GM12878 (cell line): ENCODE results near the gene NSFL1C.

Experiments used
- BMI1 ChIP-seq: fragments of 450-650 bp; IDR thresholded peaks from 2 replicates; pipeline ENCODE4 v1.6.1; 2016; ENCODE audit warnings: mild to moderate bottlenecking, moderate library complexity, borderline replicate concordance
- CTCF ChIP-seq, 3 experiments: IDR thresholded peaks in 2 of 3; conservative IDR thresholded peaks in 1 of 3; 2 replicates each; pipeline ENCODE4 v1.5.1; 2011; ENCODE audit warnings: low read depth in 3 of 3, low read length in 3 of 3, mild to moderate bottlenecking in 3 of 3, control low read depth in 2 of 3, moderate library complexity in 2 of 3, inconsistent platforms in 1 of 3, mixed read lengths in 1 of 3; ENCODE audit not compliant: control insufficient read depth in 2 of 3, insufficient read depth in 1 of 3; ENCODE audit errors: extremely low read depth in 1 of 3
- KDM1A ChIP-seq: fragments of 200-600 bp; sonication (generic); IDR thresholded peaks from 2 replicates; pipeline ENCODE4 v1.6.1; 2016; ENCODE audit warnings: borderline replicate concordance
- MTA3 ChIP-seq: IDR thresholded peaks from 2 replicates; pipeline ENCODE4 v1.6.1; 2012; ENCODE audit warnings: low read length, inconsistent platforms, borderline replicate concordance
- USF1 ChIP-seq: IDR thresholded peaks from 2 replicates; pipeline ENCODE4 v1.6.1; 2011; ENCODE audit warnings: borderline replicate concordance, low read depth, mild to moderate bottlenecking, moderate library complexity, mixed read lengths, low read length; ENCODE audit not compliant: insufficient read depth; ENCODE audit errors: extremely low read length
- USF2 ChIP-seq: IDR thresholded peaks from 2 replicates; pipeline ENCODE4 v1.6.1; 2011; ENCODE audit warnings: low read depth, low read length, improper control_type of control experiment, borderline replicate concordance
- ZNF274 ChIP-seq: IDR thresholded peaks from one replicate; pipeline ENCODE4 v1.8.0; 2011; ENCODE audit not compliant: insufficient read length, insufficient read depth

- TF ChIP-seq CTCF (IDR thresholded peaks at IDR 0.05 in 2 of 3, conservative IDR thresholded peaks at IDR 0.05 in 1 of 3; ENCODE audit: control insufficient read depth in 2 of 3, extremely low read depth in 1 of 3, insufficient read depth in 1 of 3, low read depth in 3 of 3, low read length in 3 of 3) (no peak), MTA3 (no peak), KDM1A (no peak), ZNF274 (no peak), USF1 (no peak), USF2 (no peak), BMI1 (no peak)
These were observed 39.2 kb upstream of the NSFL1C start for GRCh38 chr20:1505871-1506270.
